NOMO-1 treated with dmso at 0.1 percent for 144 hours (cell line): ENCODE data around the gene BCL3.
"Not testable (repeated sequence)": the region's sequence is repeated elsewhere in the genome, so short reads cannot be mapped to it uniquely, and the experiment has no call there.

ENCODE experiments used
- DNase-seq: peaks from one replicate; lab custom pipeline; 2025; ENCODE audit not compliant: unreplicated experiment; lab: John Stamatoyannopoulos, UW

The BCL3 gene

GRCh38 chr19:44720945-44721344 is 27.6 kb upstream of the BCL3 start:
- DNase-seq = no peak

DNA sequence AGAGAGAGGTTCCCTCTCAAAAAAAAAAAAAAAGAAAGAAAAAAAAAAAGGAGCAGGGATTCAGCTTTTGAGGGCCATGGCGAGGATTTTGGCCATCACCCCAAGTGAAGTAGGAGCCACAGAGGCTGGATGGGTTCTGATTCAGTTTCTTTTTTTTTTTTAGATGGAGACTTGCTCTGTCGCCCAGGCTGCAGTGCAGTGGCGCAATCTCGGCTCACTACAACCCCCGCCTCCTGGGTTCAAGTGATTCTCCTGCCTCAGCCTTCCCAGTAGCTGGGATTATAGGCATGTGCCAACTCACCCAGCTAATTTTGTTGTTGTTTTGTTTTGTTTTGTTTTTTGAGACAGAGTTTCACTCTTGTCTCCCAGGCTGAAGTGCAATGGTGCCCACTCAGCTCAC is 27.1 kb upstream of the BCL3 start:
- DNase-seq = not testable (repeated sequence)

DNA sequence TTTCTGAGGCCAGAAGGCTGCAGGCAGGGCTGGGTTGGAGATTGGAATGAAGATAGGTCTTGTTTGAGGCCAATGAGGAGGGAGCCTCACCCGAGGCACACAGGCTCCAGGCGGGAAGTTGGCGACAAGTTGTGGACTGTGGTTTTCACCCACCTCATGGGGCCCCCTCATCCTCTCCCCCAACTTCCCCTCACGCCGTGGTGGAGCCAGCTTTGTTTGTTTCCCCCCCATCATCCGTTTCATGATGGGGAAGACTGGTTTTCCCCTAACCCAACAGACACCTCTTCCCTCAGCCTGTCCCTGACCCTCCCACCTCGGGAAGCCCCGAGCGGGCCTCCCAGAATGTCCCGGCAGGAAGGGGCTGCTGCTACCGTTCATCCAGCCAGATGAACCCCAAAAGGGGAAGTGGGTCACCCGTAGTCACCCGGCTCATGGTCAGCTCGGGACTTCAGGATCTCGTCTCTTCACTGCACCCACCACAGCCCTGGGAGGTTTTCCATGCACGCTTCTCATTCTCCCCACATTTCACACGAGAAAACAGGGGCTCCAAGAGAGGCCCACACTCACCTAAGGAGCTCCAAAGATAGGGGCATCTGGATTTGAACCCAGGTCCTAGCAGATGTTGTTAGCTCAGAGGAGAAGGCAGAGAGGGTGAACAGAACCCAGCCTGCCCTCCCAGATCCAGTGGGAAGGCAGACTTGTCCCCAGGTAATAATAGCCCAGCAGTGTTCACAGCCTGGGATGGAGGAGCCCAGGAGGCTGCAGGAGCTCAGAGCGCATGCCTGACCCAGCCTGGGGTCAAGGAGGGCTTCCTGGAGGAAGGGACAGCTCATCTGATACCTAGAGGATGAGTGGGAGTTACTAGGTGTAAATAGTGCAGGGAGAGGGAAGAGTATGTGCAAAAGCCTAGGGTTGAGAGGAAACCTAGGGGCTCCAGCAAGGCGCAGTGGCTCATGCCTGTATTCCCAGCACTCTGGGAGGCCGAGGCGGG is 26.1 kb upstream of the BCL3 start:
- peak; percentile 53 for DNase-seq

GRCh38 chr19:44723299-44723951 is 25.1 kb upstream of the BCL3 start:
- DNase-seq = peak; percentile 70

GRCh38 chr19:44723952-44724319 is 24.6 kb upstream of the BCL3 start:
- peak; percentile 74 for DNase-seq

DNA sequence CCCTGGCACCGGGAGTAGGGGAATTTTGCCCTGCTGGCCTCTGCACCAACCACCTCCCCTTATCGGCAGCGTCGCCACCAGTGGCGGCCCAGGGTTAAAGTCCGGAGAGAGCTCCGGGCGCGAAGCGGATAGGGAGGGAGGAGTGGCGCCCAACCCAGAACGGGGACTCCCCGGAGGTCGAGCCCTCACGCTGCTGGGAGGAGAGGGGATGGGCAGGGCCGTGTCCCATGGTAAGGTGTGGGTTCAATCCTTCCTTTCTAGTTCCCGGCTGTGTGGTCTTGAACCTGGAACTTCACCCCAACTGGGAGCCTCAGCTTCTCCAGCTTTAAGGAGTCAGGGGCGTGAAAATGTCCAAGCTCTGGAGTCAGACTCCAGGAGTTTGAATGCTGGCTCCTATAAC is 23.3 kb upstream of the BCL3 start:
- no peak for DNase-seq

- no peak for DNase-seq
Measured at GRCh38 chr19:44725684-44726083, 22.8 kb upstream of the BCL3 start.

DNA sequence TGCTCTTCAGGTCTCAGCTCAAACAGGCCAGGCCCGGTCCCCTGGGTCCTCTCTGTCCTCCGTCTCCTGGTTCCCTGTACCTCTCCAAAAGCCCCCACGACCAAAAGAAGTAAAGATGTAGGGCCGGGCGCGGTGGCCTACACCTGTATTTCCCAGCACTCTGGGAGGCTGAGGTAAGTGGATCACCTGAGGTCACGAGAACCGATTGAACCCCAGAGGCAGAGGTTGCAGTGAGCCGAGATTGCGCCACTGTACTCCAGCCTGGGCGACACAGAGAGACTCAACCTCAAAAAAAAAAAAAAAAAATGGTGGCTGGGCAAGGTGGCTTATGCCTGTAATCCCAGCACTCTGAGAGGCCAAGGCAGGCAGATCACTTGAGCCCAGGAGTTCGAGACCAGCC is 22.0 kb upstream of the BCL3 start:
- no peak for DNase-seq

DNA sequence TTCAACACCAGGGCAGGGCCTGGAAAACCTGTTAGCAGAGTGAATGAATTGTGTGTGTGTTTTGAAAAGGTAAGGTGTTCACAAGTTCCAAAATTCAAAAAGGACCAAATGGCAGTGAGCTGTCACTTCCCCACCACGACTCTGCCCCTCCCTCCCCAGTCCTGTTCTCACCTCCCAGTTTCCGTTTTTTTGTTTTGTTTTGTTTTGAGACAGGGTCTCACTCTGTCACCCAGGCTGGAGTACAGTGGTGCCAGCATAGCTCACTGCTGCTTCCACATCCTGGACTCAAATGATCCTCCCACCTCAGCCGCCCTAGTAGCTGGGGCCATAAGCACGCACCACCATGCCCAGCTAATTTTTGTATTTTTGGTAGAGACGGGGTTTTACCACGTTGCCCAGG is 20.3 kb upstream of the BCL3 start:
- no peak for DNase-seq

GRCh38 chr19:44729516-44730033 is 18.9 kb upstream of the BCL3 start:
- no peak for DNase-seq

DNA sequence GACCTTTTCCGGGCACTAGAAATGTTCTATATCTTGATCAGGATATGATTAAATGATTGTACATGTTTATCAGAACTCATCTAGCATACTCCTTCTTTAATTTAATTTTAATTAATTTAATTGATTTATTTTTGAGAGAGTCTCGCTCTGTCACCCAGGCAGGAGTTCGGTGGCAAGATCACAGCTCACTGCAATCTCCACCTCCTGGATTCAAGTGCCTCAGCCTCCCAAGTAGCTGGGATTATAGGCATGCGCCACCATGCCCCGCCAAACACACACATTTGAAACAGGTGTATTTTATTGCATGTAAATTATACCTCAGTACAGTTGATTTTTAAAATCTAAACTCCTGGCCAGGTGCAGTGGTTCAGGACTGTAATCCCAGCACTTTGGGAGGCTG is 17.4 kb upstream of the BCL3 start:
- DNase-seq = no peak

- DNase-seq = no peak
Measured at GRCh38 chr19:44731622-44732021, 16.9 kb upstream of the BCL3 start.

GRCh38 chr19:44732235-44733014 is 16.1 kb upstream of the BCL3 start:
- DNase-seq = no peak

DNA sequence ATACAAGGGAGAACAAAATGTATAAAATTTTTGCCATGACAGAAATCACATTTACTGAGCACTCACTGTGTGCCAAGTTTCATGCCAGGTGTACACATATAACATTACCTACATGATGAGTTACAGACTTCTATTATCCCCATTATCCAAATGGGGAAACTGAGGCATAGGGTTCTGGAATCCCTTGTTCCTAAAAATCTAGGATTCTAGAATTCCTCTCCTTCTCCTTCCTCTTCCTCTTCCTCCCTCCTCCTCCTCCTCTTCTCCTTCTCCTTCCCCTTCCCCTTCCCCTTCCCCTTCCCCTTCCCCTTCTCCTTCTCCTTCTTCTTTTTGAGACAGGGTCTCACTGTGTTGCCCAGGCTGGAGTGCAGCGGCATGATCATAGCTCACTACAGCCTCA is 14.2 kb upstream of the BCL3 start:
- no peak for DNase-seq

DNA sequence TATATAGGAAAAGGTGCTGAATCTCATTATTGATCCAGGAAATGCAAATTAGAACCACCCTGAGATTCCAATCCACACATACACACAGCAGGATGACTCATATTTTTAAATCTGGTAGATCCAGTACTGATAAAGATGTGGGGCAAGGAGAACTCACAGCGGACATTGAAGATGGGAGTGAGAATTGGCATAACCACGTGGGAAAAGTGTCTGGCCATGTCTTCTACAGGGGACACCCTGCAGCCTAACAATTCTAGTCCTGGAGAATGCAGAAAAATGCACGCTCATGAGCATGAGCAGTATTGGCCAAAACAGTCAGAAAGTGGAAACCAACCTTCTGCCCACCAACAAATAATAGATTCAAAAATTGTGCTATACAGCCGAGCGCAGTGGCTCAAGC is 13.5 kb upstream of the BCL3 start:
- no peak for DNase-seq

DNA sequence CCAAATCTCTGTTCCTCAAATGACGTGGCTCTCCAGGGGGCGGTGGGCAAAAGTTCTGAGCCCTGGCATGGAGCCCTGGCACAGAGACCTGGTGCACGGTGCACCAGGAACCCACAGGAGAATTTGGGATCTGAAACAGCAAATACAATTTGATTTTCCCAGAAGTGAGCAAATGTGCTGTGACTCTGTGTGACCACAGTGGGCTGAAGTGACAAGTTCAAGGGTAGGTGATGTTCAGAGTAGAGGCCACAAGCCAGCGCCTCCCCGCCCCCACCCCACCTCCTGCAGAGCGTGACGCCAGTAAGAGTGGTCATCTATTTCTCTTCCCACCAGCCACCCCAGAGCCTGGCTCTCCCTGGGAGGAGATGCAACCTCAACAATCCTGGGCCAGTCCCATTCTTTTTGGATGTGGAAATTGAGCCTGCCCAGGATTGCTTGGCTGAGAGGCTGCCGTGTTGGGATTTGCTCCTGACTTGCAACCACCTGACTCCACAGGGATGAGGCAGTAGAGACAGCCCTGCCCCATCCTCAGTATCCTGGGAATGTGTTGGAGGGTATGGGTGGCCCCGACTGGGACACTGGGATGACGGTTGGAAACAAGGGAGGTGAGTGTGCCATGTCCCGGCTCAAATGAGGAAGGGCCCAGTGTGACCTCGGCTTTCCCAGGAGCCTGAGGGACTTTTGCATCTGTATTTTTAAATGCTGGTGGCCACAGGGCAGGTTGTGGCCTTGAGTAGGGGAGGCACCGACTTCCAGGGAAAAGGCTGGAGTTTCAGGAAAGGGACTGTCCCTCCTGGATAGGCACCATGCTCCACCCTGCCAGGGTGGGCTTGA is 11.1 kb upstream of the BCL3 start:
- no peak for DNase-seq

- no peak for DNase-seq
Measured at GRCh38 chr19:44738136-44738535, 10.4 kb upstream of the BCL3 start.

DNA sequence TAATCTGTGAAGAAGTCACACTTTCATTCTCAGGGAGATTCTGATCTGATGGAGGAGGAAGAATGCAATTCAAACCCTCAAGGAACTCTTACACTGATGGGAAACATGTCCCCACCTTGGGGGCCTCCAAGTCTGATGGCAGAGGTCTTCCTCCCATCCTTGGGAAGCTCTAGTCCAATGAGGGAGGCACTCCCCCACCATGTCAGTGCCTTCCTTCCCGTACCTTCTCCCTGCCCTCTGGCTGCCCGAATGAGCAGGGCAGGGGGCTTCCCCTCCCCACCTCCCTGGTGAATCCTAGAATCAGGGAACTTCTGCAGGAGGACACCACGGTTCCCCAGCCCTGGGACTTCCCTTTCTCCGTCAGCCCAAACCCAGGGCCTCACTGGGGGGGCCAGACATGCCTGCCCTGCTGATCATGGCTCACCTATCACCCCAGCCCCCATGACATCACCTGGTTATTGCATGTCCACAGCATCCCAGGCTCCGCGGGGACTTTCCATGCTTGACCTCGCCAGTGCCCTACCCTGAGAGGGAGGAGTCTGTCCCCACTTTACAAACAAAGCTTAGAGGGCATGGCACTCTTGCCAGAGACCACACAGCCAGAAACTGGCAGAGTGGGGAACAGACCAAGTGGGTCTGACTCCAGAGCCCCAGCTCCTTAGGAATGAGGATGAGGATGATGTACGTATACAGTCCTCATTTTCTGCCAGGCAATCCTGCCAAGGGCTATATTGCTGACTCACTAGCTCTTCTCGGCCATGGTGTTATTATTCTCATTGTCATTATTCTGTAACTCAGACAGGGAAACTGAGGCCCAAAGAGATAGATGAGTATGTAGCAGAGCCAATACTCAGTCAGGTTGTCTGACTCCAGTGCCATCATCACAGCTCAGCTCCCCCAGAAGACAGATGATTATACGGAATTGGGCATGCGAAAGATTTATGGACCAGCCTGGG is 9.6 kb upstream of the BCL3 start:
- no peak for DNase-seq

DNA sequence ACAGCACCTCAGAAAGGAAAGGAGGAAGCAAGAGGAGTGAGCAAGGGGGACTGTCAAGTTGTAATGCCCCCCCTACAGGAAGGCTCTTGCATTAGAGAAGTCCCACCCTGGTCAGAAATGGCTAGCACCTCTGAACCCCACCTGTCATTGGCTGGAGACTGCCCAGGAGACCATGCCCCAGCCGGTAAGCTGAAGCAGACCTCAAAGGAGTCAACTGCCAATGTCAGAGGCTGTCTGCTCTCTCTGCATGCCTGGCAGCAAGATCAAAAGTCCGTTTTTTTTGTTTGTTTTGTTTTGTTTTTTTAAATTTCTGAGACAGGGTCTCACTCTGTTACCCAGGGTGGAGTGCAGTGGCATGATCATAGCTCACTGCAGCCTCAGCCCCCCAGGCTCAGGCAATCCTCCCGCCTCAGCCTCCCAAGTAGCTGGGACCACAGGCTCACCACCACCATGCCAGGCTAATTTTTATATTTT is 8.1 kb upstream of the BCL3 start:
- no peak for DNase-seq
